ENCODE results near the gene ANKH.

DNA sequence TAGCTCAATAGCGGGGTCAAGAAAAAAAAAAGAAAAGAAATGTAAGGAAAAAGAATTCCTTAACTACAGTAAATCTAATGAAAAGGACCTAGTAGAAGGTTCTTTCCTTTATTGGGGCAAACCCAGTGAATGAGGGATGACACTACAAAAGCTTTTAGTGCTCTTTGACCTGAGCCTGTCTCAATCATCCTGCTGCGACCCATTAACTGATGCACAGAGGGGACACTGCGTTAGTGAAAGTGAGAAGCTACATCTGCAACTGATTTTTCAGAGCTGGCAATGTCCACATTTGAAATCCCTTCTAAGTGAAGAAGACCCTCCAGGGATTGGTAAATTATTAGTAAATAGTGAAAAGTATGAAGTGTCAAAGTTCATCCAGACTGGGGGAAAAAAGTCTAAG lies 106.0 kb downstream of the ANKH start:
- TF ChIP-seq CTCF (optimal IDR thresholded peaks at IDR 0.05 in 1 of 3, IDR thresholded peaks at IDR 0.05 in 1 of 3, conservative IDR thresholded peaks at IDR 0.05 in 1 of 3; ENCODE audit: extremely low read depth in 1 of 3, insufficient read depth in 2 of 3, low read length in 3 of 3), result no peak
- TF ChIP-seq EZH2 (IDR thresholded peaks at IDR 0.05; ENCODE audit: low read length), result no peak
